IMR-90 (cell line): ENCODE measurements around the gene IL17REL. TPM values are rescaled to one million over a fixed set of nuclear protein-coding genes. Genes with fewer than 3 reads are reported as not detected.
A peak's percentile ranks its signal among the peaks of the same experiment; 100 is the strongest.

Experiments
- ATAC-seq: fragments of 200-7000 bp; cut with Tn5 transposase; 2 replicates; pipeline ENCODE4 v1.9.1; 2020; ENCODE audit warnings: low read depth, mild to moderate bottlenecking, moderate library complexity
- BruUV-seq: library from RNA; stranded (reverse); fragments of 400-500 nt; replicated peaks from 2 replicates; lab custom pipeline; 2021; lab: Mats Ljungman, UMichigan
- CTCF ChIA-PET: fragments of 300-600 bp; formaldehyde crosslinking; extraction: SDS; loops from one replicate; lab custom pipeline; 2021; ENCODE audit warnings: antibody characterized with exemption; lab: Yijun Ruan, JAX
- POLR2A ChIA-PET: fragments of 300-600 bp; sonication (Branson Sonifier 250); formaldehyde crosslinking; loops from one replicate; lab custom pipeline; 2022; ENCODE audit warnings: antibody characterized with exemption; ENCODE audit not compliant: unreplicated experiment; lab: Charles Lee
- DNase-seq: peaks from one replicate; pipeline ENCODE4 v3.0.0; 2013
- H2AFZ ChIP-seq: replicated peaks from 2 replicates; pipeline ENCODE3; 2013; ENCODE audit warnings: low read length, mild to moderate bottlenecking; ENCODE audit not compliant: poor library complexity
- H2AK5ac ChIP-seq: 2 replicates; pipeline ENCODE4 v1.6.1; 2013; ENCODE audit warnings: low read depth, low read length, inconsistent platforms
- H2AK9ac ChIP-seq: replicated peaks from 2 replicates; pipeline ENCODE3; 2013; ENCODE audit warnings: mild to moderate bottlenecking, low read depth, low read length, moderate library complexity; ENCODE audit not compliant: poor library complexity
- H2BK120ac ChIP-seq: 2 replicates; pipeline ENCODE4 v1.6.1; 2013; ENCODE audit warnings: low read depth, low read length, inconsistent platforms
- H2BK15ac ChIP-seq: 3 replicates; pipeline ENCODE4 v1.6.1; 2013; ENCODE audit warnings: low read depth, low read length, inconsistent platforms
- H2BK20ac ChIP-seq: 2 replicates; pipeline ENCODE4 v1.6.1; 2013; ENCODE audit warnings: low read depth, mild to moderate bottlenecking, inconsistent platforms, low read length, moderate library complexity
- H2BK5ac ChIP-seq: 2 replicates; pipeline ENCODE4 v1.6.1; 2013; ENCODE audit warnings: mild to moderate bottlenecking, low read depth, low read length, inconsistent platforms; ENCODE audit not compliant: poor library complexity, severe bottlenecking
- H3K14ac ChIP-seq: replicated peaks from 2 replicates; pipeline ENCODE4 v1.6.1; 2013; ENCODE audit warnings: low read depth, low read length, inconsistent platforms
- H3K18ac ChIP-seq: 2 replicates; pipeline ENCODE4 v1.6.1; 2013; ENCODE audit warnings: low read depth, low read length, control low read depth
- H3K23ac ChIP-seq: 2 replicates; pipeline ENCODE4 v1.6.1; 2013; ENCODE audit warnings: low read depth, low read length, inconsistent platforms
- H3K27ac ChIP-seq: 2 replicates; pipeline ENCODE4 v1.5.1; 2013; ENCODE audit warnings: mild to moderate bottlenecking, control low read depth, low read length; ENCODE audit not compliant: insufficient read depth
- H3K27me3 ChIP-seq: 2 replicates; pipeline ENCODE4 v1.6.1; 2013; ENCODE audit warnings: low read length; ENCODE audit not compliant: control insufficient read depth, insufficient read depth
- H3K36me3 ChIP-seq: 2 replicates; pipeline ENCODE4 v1.6.1; 2013; ENCODE audit warnings: low read length, mixed read lengths; ENCODE audit not compliant: control insufficient read depth, insufficient read depth
- H3K4ac ChIP-seq: 2 replicates; pipeline ENCODE4 v1.6.1; 2013; ENCODE audit warnings: low read depth, low read length, inconsistent platforms
- H3K4me1 ChIP-seq: 2 replicates; pipeline ENCODE4 v1.6.1; 2013; ENCODE audit warnings: low read length, mixed read lengths; ENCODE audit not compliant: control insufficient read depth, insufficient read depth
- H3K4me2 ChIP-seq: 2 replicates; pipeline ENCODE4 v1.6.1; 2013; ENCODE audit warnings: low read depth, mild to moderate bottlenecking, control low read depth, low read length, moderate library complexity
- H3K4me3 ChIP-seq: 2 replicates; pipeline ENCODE4 v1.5.1; 2013; ENCODE audit warnings: low read depth, mild to moderate bottlenecking, control low read depth, low read length, moderate library complexity; ENCODE audit not compliant: insufficient read depth
- H3K56ac ChIP-seq: 2 replicates; pipeline ENCODE4 v1.6.1; 2013; ENCODE audit warnings: low read length, inconsistent platforms; ENCODE audit not compliant: insufficient read depth; ENCODE audit errors: extremely low read depth
- H3K79me1 ChIP-seq, 2 experiments: 2 replicates each; pipeline ENCODE4 v1.6.1; 2013; ENCODE audit warnings: low read length in 2 of 2, inconsistent platforms in 1 of 2, low read depth in 1 of 2
- H3K9ac ChIP-seq: 2 replicates; pipeline ENCODE4 v1.6.1; 2013; ENCODE audit warnings: low read depth, low read length, control low read depth
- H3K9me1 ChIP-seq: 2 replicates; pipeline ENCODE4 v1.6.1; 2013; ENCODE audit warnings: low read length, inconsistent platforms; ENCODE audit not compliant: insufficient read depth
- H3K9me3 ChIP-seq: 2 replicates; pipeline ENCODE4 v1.6.1; 2013; ENCODE audit warnings: low read length; ENCODE audit not compliant: control insufficient read depth, insufficient read depth
- H4K20me1 ChIP-seq: 2 replicates; pipeline ENCODE4 v1.6.1; 2013; ENCODE audit warnings: low read length, inconsistent platforms; ENCODE audit not compliant: insufficient read depth
- H4K5ac ChIP-seq: 2 replicates; pipeline ENCODE4 v1.6.1; 2013; ENCODE audit warnings: mild to moderate bottlenecking, low read depth, low read length, control low read depth
- H4K8ac ChIP-seq, 2 experiments: 2 replicates each; pipeline ENCODE4 v1.6.1; 2013; ENCODE audit warnings: low read depth in 2 of 2, low read length in 2 of 2, control low read depth in 1 of 2, inconsistent platforms in 1 of 2
- H4K91ac ChIP-seq: 2 replicates; pipeline ENCODE4 v1.6.1; 2013; ENCODE audit warnings: low read depth, low read length, inconsistent platforms; ENCODE audit not compliant: insufficient read depth
- BHLHE40 ChIP-seq: fragments of 150-350 bp; IDR thresholded peaks from 2 replicates; pipeline ENCODE4 v1.6.1; 2016; ENCODE audit warnings: mild to moderate bottlenecking, low read depth, low read length
- CEBPB ChIP-seq: IDR thresholded peaks from 2 replicates; pipeline ENCODE4 v1.6.1; 2012; ENCODE audit warnings: low read depth, low read length, improper control_type of control experiment
- CHD1 ChIP-seq: IDR thresholded peaks from 2 replicates; pipeline ENCODE4 v1.6.1; 2012; ENCODE audit warnings: low read depth, low read length, improper control_type of control experiment
- FOS ChIP-seq: fragments of 150-350 bp; IDR thresholded peaks from 2 replicates; pipeline ENCODE4 v1.6.1; 2016; ENCODE audit warnings: low read depth, low read length
- MAFK ChIP-seq: IDR thresholded peaks from 2 replicates; pipeline ENCODE4 v1.6.1; 2012; ENCODE audit warnings: low read depth, low read length, improper control_type of control experiment
- MAZ ChIP-seq: IDR thresholded peaks from 2 replicates; pipeline ENCODE4 v1.6.1; 2012; ENCODE audit warnings: low read depth, mild to moderate bottlenecking, low read length, improper control_type of control experiment, moderate library complexity, borderline replicate concordance
- NFE2L2 ChIP-seq: fragments of 150-350 bp; IDR thresholded peaks from 2 replicates; pipeline ENCODE4 v1.6.1; 2016; ENCODE audit warnings: low read depth, mild to moderate bottlenecking, low read length
- POLR2A ChIP-seq: IDR thresholded peaks from 2 replicates; pipeline ENCODE4 v1.6.1; 2012; ENCODE audit warnings: mild to moderate bottlenecking, low read depth, low read length
- RAD21 ChIP-seq: IDR thresholded peaks from 2 replicates; pipeline ENCODE4 v1.6.1; 2012; ENCODE audit warnings: low read length, improper control_type of control experiment
- RCOR1 ChIP-seq: IDR thresholded peaks from 2 replicates; pipeline ENCODE4 v1.6.1; 2012; ENCODE audit warnings: mild to moderate bottlenecking, low read length, improper control_type of control experiment; ENCODE audit not compliant: insufficient replicate concordance
- RFX5 ChIP-seq: IDR thresholded peaks from 2 replicates; pipeline ENCODE4 v1.8.0; 2012; ENCODE audit warnings: low read depth, mild to moderate bottlenecking, low read length, moderate library complexity
- SMC3 ChIP-seq: fragments of 150-350 bp; IDR thresholded peaks from 2 replicates; pipeline ENCODE4 v1.6.1; 2016; ENCODE audit warnings: low read depth, mild to moderate bottlenecking, antibody characterized with exemption, low read length, moderate library complexity
- USF2 ChIP-seq: fragments of 150-350 bp; IDR thresholded peaks from 2 replicates; pipeline ENCODE4 v1.6.1; 2017; ENCODE audit warnings: mild to moderate bottlenecking, antibody characterized with exemption, low read length, low read depth
- WGBS, 2 experiments: methylation state at CpG; one replicate each; pipeline versions ENCODE4 v1.1.5 to v1.1.7; 2013; ENCODE audit warnings: missing lambda C conversion rate in 2 of 2; ENCODE audit not compliant: insufficient read length in 1 of 2; ENCODE audit errors: extremely low coverage in 2 of 2; 5-methylcytosine and 5-hydroxymethylcytosine counted together
- dilution Hi-C: fragments of 300-500 bp; cut with HindIII; formaldehyde crosslinking; loops from one replicate; pipeline ENCODE4 v1.14.3; 2018; ENCODE audit warnings: low sequenced_read_pairs; ENCODE audit not compliant: unreplicated experiment
- in situ Hi-C: fragments of 300-500 bp; cut with MboI; formaldehyde crosslinking; loops from 3 replicates; pipeline ENCODE4 v1.14.3; 2019; ENCODE audit warnings: low sequenced_read_pairs, inconsistent platforms, mixed read lengths
- intact Hi-C: fragments of 100-400 bp; cut with micrococcal nuclease; formaldehyde crosslinking; loops from 2 replicates; pipeline ENCODE4 v1.10.0; 2022
- polyA plus RNA-seq, 3 experiments: library from polyadenylated mRNA; depleted of rRNA; stranded (reverse); fragments of >200 nt; gene quantifications; 2 replicates each; pipeline ENCODE4 v1.2.3, GENCODE V29; 2012; ENCODE audit warnings: low replicate concordance in 1 of 3
- total RNA-seq: library from RNA; depleted of rRNA; stranded (reverse); fragments of >200 nt; gene quantifications from 2 replicates; pipeline ENCODE4 v1.2.3, GENCODE V29; 2012
- TF ChIP-seq, protein P1 (sequence below): fragments of 150-350 bp; IDR thresholded peaks from 2 replicates; pipeline ENCODE4 v1.6.1; 2016; ENCODE audit warnings: low read depth, mild to moderate bottlenecking, low read length, moderate library complexity, borderline replicate concordance
- TF ChIP-seq, protein P2 (sequence below): conservative IDR thresholded peaks from 2 replicates; pipeline ENCODE4 v1.5.1; 2012; ENCODE audit warnings: mild to moderate bottlenecking, low read depth, low read length, improper control_type of control experiment

Gene IL17REL
- total and polyA plus RNA-seq, 2 of the 4 experiments (the other 2 are of a cell fraction), result not detected

DNA sequence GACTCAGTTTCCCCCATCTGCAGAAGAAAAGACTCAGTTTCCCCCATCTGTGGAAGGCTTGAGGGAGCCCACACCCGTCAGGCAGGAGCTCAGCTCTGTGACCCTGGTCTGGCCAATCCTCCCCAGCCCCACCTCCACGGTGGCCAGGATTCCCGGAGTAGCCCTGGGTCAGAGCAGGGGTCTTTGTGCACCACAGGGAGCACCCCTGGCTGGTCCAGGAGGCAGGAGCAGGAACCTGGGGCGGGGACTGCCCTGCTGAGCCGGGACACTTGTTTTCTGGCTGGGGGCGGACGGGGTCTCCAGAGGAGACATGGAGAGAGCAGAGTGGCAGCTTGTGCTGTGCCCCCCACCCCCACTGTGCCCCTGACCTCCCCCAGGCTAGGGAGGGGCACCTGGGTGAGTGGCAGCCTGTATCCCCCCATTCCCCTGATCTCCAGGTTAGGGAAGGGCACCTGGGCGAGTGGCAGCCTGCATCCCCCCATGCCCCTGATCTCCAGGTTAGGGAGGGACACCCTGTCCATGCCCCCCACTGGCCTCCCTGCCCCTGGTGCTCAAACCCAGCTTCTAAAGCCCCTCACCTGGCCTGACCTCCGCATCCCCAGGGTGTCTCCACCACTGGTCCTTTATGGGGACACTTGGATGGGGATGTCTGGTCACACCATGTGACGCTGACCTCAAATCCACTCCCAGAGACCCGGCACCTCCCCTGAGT, 18.8 kb downstream of the IL17REL start:
- CTCF ChIA-PET, result interaction anchor here (1.1 kb wide), 1 partner anchor 63 kb away, joined by 3 read pairs; no protein-coding TSS in a partner anchor
- no TSS peak for BruUV-seq
- TF ChIP-seq USF2 (no peak), CHD1 (no peak), MAFK (no peak), RFX5 (no peak), MAZ (no peak), FOS (no peak), BHLHE40 (no peak), RAD21 (no peak), POLR2A (no peak), NFE2L2 (no peak), SMC3 (no peak), RCOR1 (no peak), CEBPB (no peak)
- TF ChIP-seq, protein P1, sequence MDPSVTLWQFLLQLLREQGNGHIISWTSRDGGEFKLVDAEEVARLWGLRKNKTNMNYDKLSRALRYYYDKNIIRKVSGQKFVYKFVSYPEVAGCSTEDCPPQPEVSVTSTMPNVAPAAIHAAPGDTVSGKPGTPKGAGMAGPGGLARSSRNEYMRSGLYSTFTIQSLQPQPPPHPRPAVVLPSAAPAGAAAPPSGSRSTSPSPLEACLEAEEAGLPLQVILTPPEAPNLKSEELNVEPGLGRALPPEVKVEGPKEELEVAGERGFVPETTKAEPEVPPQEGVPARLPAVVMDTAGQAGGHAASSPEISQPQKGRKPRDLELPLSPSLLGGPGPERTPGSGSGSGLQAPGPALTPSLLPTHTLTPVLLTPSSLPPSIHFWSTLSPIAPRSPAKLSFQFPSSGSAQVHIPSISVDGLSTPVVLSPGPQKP, result no peak
- TF ChIP-seq, protein P2, sequence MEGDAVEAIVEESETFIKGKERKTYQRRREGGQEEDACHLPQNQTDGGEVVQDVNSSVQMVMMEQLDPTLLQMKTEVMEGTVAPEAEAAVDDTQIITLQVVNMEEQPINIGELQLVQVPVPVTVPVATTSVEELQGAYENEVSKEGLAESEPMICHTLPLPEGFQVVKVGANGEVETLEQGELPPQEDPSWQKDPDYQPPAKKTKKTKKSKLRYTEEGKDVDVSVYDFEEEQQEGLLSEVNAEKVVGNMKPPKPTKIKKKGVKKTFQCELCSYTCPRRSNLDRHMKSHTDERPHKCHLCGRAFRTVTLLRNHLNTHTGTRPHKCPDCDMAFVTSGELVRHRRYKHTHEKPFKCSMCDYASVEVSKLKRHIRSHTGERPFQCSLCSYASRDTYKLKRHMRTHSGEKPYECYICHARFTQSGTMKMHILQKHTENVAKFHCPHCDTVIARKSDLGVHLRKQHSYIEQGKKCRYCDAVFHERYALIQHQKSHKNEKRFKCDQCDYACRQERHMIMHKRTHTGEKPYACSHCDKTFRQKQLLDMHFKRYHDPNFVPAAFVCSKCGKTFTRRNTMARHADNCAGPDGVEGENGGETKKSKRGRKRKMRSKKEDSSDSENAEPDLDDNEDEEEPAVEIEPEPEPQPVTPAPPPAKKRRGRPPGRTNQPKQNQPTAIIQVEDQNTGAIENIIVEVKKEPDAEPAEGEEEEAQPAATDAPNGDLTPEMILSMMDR, result no peak

More for the DNA sequence above, 18.8 kb downstream of the IL17REL start:
- H3K27ac ChIP-seq, result no peak overlapping the region
- no peaks in the 10 kb centered on the region for H3K4me1 ChIP-seq
- POLR2A ChIA-PET, result no interaction called here
- no peak overlapping the region for H2AK9ac ChIP-seq
- peaks cover 14% of the 10 kb centered on the region for H3K9me3 ChIP-seq
- H3K4ac ChIP-seq, result no peak overlapping the region
- no peak overlapping the region for H3K18ac ChIP-seq
- ATAC-seq (no peak), DNase-seq (no peak)
- no peak overlapping the region for H2BK5ac ChIP-seq
- WGBS, 2 experiments, result 20% methylated on average over 3 of the region's 11 CpGs; no CpG with 5 or more reads in 1 of the 2 experiments
- H4K91ac ChIP-seq, result no peak overlapping the region
- H3K4me2 ChIP-seq, result no peak overlapping the region
- no peak overlapping the region for H2AK5ac ChIP-seq
- H3K79me1 ChIP-seq, result no peaks in the 10 kb centered on the region
- peak overlapping the region; percentile 79 for H2AFZ ChIP-seq
- H3K14ac ChIP-seq, result no peak overlapping the region
- H4K20me1 ChIP-seq, result no peaks in the 10 kb centered on the region
- intact Hi-C loops, result no loop called here
- dilution Hi-C loops, result no loop called here
- H3K9ac ChIP-seq, result no peak overlapping the region
- H3K4me3 ChIP-seq, result no peak overlapping the region
- no peak overlapping the region for H3K56ac ChIP-seq
- H3K27me3 ChIP-seq, result no peaks in the 10 kb centered on the region
- in situ Hi-C loops, result no loop called here
- no peak overlapping the region for H4K5ac ChIP-seq
- H2BK15ac ChIP-seq, result no peak overlapping the region
- no peak overlapping the region for H2BK20ac ChIP-seq
- H2BK120ac ChIP-seq, result no peak overlapping the region
- no peak overlapping the region for H4K8ac ChIP-seq
- H3K23ac ChIP-seq, result no peak overlapping the region
- peaks cover 4% of the 10 kb centered on the region; the same call in 1 of the 2 replicates for H3K9me1 ChIP-seq
- H3K36me3 ChIP-seq, result no peaks in the 10 kb centered on the region
